Mucosa of stomach (tissue), 1 donor: ENCODE results near the gene ANKFN1.

Source experiments
- H3K27me3 ChIP-seq: one replicate; pipeline ENCODE4 v1.7.0; 2013; ENCODE audit warnings: mild to moderate bottlenecking, low read length; ENCODE audit not compliant: control insufficient read depth, insufficient read depth
- H3K36me3 ChIP-seq: one replicate; pipeline ENCODE4 v1.7.0; 2013; ENCODE audit warnings: low read length; ENCODE audit not compliant: control insufficient read depth, insufficient read depth
- H3K4me1 ChIP-seq: one replicate; pipeline ENCODE4 v1.7.0; 2013; ENCODE audit warnings: mild to moderate bottlenecking, low read length; ENCODE audit not compliant: control insufficient read depth, insufficient read depth
- H3K4me3 ChIP-seq: one replicate; pipeline ENCODE4 v1.7.0; 2013; ENCODE audit warnings: low read length
- H3K9ac ChIP-seq: one replicate; pipeline ENCODE4 v1.7.0; 2013; ENCODE audit warnings: mild to moderate bottlenecking, low read length, moderate library complexity
- H3K9me3 ChIP-seq: one replicate; pipeline ENCODE4 v1.7.0; 2013; ENCODE audit warnings: mild to moderate bottlenecking, low read length, moderate library complexity; ENCODE audit not compliant: control insufficient read depth
- donor health status: Pancreatic carcinoma.

ANKFN1 gene

GRCh38 chr17:56149266-56150036 is 3.8 kb upstream of the ANKFN1 start:
- Histone ChIP-seq H3K36me3 (no peaks in the 10 kb centered on the region), H3K27me3 (peaks cover 3% of the 10 kb centered on the region), H3K4me1 (peaks cover 1% of the 10 kb centered on the region), H3K9ac (no peak overlapping the region), H3K9me3 (no peaks in the 10 kb centered on the region), H3K4me3 (no peak overlapping the region)

DNA sequence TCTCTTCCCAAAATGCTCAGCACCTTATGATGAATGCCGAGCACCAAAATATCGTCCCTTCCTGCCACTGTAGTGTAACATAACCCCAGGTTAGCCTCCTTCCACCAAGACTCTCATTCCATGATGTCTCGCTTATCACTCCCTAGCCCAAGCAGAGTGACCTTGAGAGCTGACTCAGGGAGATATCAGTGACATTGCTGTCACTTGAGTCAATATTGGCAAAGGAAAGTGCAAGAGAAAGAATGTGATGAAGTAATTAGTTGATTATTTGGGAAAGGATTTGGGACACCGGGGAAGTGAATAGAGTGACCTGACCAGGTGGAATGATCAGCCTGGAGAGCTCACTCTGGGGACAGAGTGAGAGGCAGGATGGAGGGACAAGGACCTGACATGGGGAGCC is 2.6 kb upstream of the ANKFN1 start:
- H3K9ac ChIP-seq, result no peak overlapping the region
- peaks cover 3% of the 10 kb centered on the region for H3K27me3 ChIP-seq
- H3K9me3 ChIP-seq, result no peaks in the 10 kb centered on the region
- H3K4me3 ChIP-seq, result no peak overlapping the region
- H3K4me1 ChIP-seq, result no peaks in the 10 kb centered on the region
- no peaks in the 10 kb centered on the region for H3K36me3 ChIP-seq

GRCh38 chr17:56157845-56158244 is 4.6 kb downstream of the ANKFN1 start:
- H3K9ac ChIP-seq, result no peak overlapping the region
- H3K36me3 ChIP-seq, result no peaks in the 10 kb centered on the region
- no peaks in the 10 kb centered on the region for H3K4me1 ChIP-seq

DNA sequence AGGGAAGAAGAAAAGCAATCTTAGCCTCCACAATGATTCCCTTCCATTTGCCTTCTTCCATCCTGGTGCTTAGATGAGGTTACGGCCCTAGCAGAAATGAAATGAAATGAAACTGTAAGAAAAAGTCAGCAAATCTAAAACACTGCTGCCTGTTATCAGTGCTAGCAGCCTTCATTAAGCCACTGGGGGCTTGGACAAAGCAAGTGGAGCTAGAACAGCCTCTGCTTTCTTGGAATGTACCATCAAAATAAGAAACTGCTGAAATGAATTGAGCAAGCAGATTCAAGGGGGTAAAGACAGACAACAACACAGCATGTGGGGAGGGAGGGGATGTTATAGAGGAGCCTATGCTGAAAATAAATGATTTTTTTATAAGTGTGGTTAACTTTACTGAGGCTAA is 5.1 kb downstream of the ANKFN1 start:
- H3K27me3 ChIP-seq, result no peaks in the 10 kb centered on the region

More at GRCh38 chr17:56157845-56158244, 4.6 kb downstream of the ANKFN1 start:
- Histone ChIP-seq H3K4me3 (no peak overlapping the region), H3K27me3 (no peaks in the 10 kb centered on the region), H3K9me3 (no peaks in the 10 kb centered on the region)

GRCh38 chr17:56158915-56159825 is 5.9 kb downstream of the ANKFN1 start:
- Histone ChIP-seq H3K27me3 (no peaks in the 10 kb centered on the region), H3K9ac (no peak overlapping the region), H3K9me3 (no peaks in the 10 kb centered on the region), H3K4me1 (no peaks in the 10 kb centered on the region), H3K36me3 (no peaks in the 10 kb centered on the region), H3K4me3 (no peak overlapping the region)

More for the DNA sequence above, 5.1 kb downstream of the ANKFN1 start:
- no peaks in the 10 kb centered on the region for H3K9me3 ChIP-seq
- H3K9ac ChIP-seq, result no peak overlapping the region
- H3K36me3 ChIP-seq, result no peaks in the 10 kb centered on the region
- H3K4me1 ChIP-seq, result no peaks in the 10 kb centered on the region
- H3K4me3 ChIP-seq, result no peak overlapping the region

GRCh38 chr17:56159826-56160380 is 6.6 kb downstream of the ANKFN1 start:
- no peak overlapping the region for H3K4me3 ChIP-seq
- H3K9me3 ChIP-seq, result no peaks in the 10 kb centered on the region
- no peaks in the 10 kb centered on the region for H3K4me1 ChIP-seq
- H3K9ac ChIP-seq, result no peak overlapping the region
- H3K27me3 ChIP-seq, result no peaks in the 10 kb centered on the region
- no peaks in the 10 kb centered on the region for H3K36me3 ChIP-seq

DNA sequence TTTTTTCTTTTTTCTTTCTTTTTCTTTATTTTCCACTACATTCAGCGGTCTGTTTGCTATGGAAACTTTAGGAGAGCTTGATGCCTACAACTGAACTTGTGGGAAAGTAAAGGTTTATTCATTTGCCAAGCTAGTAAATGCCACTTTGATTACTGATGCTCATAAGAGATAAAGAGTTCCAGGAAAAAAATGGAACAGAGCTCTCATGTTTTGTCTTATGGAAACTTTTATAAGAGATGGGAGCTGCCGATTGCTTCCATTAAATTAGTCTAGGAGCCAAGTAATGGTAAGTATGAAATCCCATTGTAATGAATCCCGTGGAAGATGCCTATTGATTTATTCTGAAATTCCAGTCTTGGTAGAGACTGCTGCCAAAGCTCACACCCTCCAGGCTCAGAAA is 7.1 kb downstream of the ANKFN1 start:
- Histone ChIP-seq H3K9me3 (no peaks in the 10 kb centered on the region), H3K4me3 (no peak overlapping the region), H3K36me3 (no peaks in the 10 kb centered on the region), H3K27me3 (no peaks in the 10 kb centered on the region), H3K4me1 (no peaks in the 10 kb centered on the region), H3K9ac (no peak overlapping the region)

DNA sequence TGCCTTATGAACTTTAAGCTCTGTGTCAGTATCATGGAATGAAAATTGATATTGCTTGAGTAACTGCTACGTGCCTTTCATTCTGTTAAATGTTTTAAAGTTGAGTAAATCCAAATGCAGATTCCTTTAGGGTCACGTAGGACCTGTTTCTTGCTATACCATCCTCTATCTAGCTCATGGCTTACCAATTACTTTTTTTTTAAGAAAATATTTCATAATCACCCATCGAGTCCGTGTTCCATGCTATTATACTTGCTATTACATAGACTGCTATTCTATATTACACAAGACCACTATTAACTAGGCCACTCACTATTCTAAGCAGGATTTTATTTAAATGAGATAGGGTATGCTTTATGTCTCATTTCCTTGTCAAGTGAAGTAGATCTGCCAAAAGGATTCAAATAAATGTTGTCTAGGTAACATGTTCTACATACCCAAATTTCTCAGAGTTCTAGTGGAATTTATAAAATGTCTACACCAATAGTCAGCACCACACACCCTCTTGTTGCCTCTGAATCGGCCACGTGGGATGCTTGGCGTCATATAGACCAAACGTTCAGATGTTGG is 11.9 kb downstream of the ANKFN1 start:
- Histone ChIP-seq H3K9me3 (no peaks in the 10 kb centered on the region), H3K36me3 (no peaks in the 10 kb centered on the region), H3K4me1 (no peaks in the 10 kb centered on the region), H3K4me3 (no peak overlapping the region), H3K27me3 (no peaks in the 10 kb centered on the region), H3K9ac (no peak overlapping the region)

DNA sequence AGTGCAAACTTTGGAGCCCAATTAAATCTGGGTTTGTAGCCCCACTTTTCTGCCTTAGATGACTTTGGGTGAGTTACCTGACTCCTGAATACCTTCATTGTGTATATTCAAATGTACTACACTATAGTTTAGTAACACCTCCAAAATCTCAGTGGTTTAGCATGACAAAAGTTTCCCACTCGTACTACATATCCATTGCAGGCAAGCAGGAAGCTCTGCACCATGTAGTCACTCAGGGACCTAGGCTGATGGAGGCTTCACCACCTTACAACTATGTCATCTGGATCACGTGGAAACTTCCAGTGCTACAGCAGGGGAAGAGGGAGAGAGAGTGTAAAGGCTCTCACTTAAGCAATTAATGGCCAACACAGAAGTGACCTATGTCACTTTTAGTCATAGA is 14.2 kb downstream of the ANKFN1 start:
- Histone ChIP-seq H3K4me3 (no peak overlapping the region), H3K27me3 (no peaks in the 10 kb centered on the region), H3K36me3 (no peaks in the 10 kb centered on the region), H3K9ac (no peak overlapping the region), H3K9me3 (no peaks in the 10 kb centered on the region), H3K4me1 (no peaks in the 10 kb centered on the region)

- no peak overlapping the region for H3K9ac ChIP-seq
- no peaks in the 10 kb centered on the region for H3K9me3 ChIP-seq
- H3K27me3 ChIP-seq, result no peaks in the 10 kb centered on the region
- H3K4me3 ChIP-seq, result no peak overlapping the region
- H3K4me1 ChIP-seq, result peaks cover 15% of the 10 kb centered on the region
- no peaks in the 10 kb centered on the region for H3K36me3 ChIP-seq
These were observed 16.3 kb downstream of the ANKFN1 start for GRCh38 chr17:56169621-56170020.

- Histone ChIP-seq H3K4me3 (no peak overlapping the region), H3K9me3 (no peaks in the 10 kb centered on the region), H3K27me3 (no peaks in the 10 kb centered on the region), H3K9ac (no peak overlapping the region), H3K4me1 (peaks cover 15% of the 10 kb centered on the region), H3K36me3 (no peaks in the 10 kb centered on the region)
These were observed 18.1 kb downstream of the ANKFN1 start for GRCh38 chr17:56171186-56171959.
